DND-41 (cell line): ENCODE measurements around the gene CD1D.

Source experiments
- EZH2 ChIP-seq: IDR thresholded peaks from 3 replicates; pipeline ENCODE4 v1.6.1; 2012; ENCODE audit warnings: borderline replicate concordance, low read depth, mild to moderate bottlenecking, moderate library complexity, low read length, inconsistent platforms; ENCODE audit not compliant: severe bottlenecking
- TF ChIP-seq, protein P1 (sequence below): IDR thresholded peaks from 2 replicates; pipeline ENCODE4 v1.5.1; 2012; ENCODE audit warnings: borderline replicate concordance, low read length, moderate library complexity, mild to moderate bottlenecking; ENCODE audit not compliant: poor library complexity, severe bottlenecking; ENCODE audit errors: extremely low read depth

DNA sequence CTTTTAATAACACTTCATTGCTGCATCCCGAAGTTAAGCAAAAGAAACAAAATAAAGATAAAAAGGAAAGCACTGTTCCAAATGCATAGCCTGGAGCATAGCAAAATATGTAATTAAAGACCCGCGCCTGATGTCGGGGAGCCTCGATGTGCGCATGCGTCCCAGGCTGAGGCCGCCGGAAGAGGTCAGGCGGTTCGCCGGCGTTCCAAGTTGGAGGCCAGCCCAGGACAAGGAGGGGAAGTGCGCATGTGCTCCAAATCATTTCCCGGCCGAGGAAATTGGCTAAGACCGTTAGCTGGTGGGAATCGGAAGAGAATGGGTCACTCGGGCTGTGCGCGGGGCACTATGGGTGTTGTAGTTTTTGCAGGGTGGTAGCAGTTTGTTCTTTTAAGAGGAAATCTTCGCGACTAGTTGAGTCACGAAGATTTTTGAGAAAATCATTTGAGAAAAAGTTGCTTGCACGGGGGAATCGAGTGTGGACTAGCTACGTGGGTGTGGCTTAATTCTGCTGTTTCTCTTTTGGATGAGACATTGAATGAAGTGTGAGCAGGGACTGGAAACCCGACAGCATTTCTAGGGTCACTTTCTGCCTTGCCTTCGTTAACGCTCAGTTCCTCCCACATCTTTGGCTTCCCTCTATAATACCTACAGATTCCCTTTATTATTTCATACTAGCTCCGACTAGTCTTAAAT is 31.0 kb upstream of the CD1D start:
- TF ChIP-seq, protein P1, sequence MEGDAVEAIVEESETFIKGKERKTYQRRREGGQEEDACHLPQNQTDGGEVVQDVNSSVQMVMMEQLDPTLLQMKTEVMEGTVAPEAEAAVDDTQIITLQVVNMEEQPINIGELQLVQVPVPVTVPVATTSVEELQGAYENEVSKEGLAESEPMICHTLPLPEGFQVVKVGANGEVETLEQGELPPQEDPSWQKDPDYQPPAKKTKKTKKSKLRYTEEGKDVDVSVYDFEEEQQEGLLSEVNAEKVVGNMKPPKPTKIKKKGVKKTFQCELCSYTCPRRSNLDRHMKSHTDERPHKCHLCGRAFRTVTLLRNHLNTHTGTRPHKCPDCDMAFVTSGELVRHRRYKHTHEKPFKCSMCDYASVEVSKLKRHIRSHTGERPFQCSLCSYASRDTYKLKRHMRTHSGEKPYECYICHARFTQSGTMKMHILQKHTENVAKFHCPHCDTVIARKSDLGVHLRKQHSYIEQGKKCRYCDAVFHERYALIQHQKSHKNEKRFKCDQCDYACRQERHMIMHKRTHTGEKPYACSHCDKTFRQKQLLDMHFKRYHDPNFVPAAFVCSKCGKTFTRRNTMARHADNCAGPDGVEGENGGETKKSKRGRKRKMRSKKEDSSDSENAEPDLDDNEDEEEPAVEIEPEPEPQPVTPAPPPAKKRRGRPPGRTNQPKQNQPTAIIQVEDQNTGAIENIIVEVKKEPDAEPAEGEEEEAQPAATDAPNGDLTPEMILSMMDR, result no peak
- TF ChIP-seq EZH2, result no peak
